GM19025 (cell line): ENCODE measurements around the gene SSBP3.
A peak's percentile ranks its signal among the peaks of the same experiment; 100 is the strongest.

Experiments
- ATAC-seq: cut with Tn5 transposase; IDR thresholded peaks from one replicate; pipeline ENCODE4 v1.9.1; 2021; ENCODE audit warnings: mild to moderate bottlenecking, low read depth, moderate library complexity; ENCODE audit not compliant: unreplicated experiment

Gene SSBP3

DNA sequence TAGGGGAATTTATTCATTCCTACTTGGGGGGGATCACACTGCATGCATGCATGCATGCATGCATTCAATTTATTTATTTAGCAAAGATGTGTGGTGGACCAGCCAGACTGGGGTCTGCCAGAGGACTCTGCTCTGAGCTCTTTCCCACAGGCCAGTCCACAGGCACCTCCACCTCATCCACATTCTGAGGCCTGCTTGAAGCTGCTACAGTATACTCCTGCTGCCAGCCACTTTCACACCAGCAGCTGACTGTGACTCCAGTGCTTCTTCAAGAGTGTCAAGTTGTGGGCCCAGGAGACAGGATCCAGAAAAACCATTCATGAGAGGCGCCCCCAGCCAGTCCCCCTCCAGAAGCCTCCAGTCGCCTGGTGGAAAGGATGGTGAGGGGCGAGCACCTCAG, 30.9 kb downstream of the SSBP3 start:
- ATAC-seq: no peak

DNA sequence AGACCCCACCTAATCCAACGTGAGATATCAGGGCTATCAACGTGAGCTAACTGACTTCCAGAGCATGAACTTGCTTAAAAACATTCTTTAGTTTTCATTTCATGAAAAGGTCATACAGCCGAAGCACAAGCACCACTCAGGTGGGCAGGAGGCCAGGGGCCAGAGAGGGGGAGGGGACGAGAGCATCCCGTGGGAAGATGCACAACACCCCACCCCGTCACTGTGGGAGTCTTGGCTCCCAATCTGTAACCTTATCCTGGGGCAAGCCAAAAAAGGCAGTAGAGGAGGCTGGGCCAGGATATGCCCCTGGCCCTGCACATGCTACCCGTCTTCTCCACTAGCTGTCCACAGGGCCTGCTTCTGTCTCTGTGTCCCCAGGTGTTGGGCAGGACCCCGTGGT, 31.4 kb downstream of the SSBP3 start:
- no peak for ATAC-seq

DNA sequence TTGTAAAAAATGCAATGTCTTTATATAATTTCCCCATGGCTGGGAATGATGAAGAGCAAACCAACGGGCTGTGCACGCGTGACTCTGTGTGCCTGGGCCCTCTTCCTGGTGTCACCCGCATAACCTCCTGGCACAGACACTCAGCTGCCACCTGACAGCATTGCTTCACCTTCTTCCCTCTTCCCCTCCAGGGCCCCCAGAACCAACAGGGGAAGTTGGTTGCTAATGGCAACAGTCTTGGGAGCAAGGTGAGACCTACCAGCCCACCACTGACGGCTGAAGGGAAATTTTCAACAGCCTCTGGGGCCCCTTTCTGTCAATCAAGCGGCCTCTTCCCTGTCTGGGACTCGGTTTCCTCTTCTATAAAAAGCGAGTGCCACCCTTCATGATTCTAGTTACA, 33.2 kb downstream of the SSBP3 start:
- ATAC-seq: no peak

DNA sequence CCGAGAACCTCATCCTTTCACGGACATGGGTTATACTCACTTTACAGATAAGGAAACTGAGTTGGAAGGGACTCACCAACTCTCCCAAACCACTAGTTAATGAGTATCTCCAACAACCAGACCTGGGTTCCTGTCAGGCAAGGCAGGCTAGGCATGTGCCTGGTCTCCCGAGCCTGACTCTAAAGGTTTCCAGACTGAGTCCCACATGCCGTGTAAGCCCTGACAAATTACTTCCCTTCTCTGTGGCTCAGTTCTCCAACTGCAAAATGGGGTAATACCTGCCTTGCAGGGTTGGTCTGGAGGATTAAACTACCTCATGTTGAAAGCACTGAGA, 34.3 kb downstream of the SSBP3 start:
- peak; percentile 47 for ATAC-seq

DNA sequence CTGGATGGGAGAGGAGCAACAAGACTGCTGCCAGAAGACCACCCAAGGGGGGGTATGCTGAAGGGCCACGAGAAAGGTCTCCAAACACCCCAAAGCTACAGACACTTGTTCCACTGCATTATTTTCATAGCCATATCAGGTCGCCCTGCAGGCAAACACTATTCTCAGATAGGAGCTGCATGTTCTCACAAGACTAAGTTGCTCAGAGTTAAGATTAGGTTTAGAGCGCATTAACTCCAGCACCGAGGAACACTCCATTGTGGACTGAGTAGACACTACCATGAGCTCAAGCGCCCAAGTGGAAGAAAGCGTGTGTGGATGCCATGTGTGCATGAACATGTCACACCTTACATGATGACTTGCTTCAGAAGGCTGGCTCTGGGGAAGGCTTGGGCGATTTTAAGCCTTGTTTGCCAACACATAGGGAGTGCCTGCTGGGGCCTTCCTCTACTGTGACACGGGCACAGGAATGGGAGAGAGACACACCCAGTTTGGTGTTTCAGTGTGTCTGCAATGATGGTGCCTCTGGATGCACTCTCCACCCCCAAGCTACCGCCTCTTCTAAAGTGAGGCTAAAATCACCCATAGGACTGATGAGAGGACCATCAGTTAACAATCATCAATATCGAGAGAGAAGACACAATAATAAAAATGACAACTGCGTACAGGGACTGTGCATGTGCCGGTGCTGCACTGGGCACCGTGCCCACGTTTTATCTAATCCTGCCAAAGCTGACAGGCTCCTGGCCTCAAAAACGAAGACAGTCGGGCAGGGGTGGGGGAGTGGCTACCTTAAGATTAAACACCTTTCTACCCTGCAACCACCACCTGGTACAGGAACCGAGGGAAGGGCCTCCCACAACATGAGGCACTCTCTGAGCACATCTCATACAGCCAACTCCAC, 34.9 kb downstream of the SSBP3 start:
- no peak for ATAC-seq

DNA sequence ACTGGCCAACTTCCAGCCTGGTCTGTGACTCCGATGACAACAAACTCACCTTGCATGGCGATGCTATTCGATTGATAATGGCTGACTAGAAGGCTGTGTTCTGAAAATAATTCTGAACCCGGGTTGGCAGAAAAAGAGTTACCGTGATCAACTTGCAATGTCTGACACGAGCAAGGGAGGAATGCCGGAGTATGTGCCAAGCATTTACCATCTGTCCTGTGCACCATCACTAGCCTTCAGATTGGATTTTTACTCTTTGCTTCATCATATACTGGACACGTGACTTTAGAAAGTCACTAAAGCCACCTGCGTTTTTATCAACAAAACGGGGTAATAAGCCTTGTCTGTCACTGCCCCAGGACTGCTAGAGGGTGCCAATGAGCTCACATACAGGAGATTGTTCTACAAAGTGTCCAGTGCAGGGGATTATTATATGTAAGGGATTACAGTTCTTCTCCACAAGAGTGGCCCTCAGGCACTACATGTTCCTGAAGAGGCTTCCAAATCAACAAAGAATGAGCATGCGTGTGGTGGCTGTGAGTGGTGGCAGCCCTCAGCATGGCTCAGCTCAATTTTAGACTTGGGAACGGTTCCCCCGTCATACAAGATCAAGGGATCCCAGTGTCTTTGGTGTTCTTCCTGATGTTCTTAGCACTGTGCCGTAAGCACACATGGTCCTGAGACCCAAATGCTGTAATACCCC, 35.8 kb downstream of the SSBP3 start:
- no peak for ATAC-seq

DNA sequence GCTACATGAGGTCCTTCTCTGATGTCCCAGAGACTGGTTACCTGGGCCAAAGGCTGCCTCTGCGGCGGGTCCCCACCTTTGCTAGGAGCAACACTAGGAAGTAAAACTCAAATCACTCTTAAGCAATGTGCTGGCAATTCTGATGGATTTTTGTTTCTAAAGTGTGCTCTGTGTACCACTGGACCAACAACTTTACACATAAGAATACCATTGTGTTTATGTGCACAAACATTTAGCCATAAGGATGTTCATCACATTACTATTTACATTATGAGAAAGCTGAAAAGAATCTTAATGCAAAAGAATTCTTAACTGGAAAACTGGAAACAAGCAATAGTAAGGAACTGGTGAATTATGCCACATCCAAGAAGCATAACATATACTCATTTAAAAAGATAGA, 38.6 kb downstream of the SSBP3 start:
- no peak for ATAC-seq

DNA sequence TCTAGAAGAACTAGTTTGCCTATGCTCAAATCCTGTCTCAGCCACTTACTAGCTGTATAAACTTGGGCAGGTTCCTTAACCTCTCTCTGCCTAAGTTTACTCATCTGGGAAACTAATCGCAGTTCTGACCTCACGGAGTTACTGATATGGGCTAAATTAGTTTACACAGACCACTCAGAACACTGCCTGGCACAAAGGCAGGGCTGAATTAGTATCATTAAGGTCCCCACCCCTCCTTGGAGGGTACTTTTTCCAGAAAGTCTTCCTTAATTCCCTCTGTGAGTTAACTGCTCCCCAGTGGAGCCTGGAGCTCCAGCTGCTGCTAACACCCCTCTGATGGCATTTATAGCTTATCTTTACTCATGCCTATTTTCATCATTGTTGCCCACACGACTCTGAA, 40.3 kb downstream of the SSBP3 start:
- ATAC-seq: no peak

DNA sequence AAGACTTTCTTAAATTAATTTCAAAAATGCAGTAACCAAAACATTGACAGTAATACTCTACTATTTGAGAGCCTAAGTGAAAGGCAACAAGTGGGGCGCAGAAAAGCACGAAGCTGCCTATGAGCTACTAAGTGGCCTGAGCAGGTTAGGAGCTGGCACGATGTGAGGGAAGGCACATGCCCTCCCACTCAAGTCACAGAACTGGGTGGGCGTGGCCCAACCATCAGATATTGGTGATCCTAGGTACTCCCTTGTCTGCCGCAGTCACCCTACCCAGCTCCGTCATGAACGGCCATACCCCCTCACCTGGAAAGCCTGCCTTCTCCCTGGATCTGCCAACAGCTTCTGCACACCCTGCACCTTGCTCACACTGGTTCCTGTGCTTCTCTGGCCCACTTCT, 40.8 kb downstream of the SSBP3 start:
- ATAC-seq: no peak

DNA sequence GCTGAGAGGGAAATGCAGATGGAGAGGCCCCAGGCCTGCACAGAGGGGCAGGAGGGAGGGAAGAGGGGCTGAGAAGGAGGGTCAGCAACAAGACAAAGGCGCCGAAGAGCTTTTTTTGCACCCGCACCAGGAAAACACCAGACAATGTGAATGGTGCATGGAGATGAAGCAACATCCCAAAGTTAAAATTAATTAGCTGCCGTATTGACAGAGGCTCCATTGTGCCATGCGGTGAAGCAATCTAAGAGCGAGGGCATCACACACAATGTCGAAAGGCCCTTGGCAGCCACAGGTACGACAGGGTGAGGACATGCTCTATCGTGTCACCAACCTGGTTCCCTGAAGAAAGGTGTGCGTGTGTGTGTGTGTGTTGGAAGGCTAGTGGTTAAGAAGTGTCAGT, 41.2 kb downstream of the SSBP3 start:
- ATAC-seq: no peak

DNA sequence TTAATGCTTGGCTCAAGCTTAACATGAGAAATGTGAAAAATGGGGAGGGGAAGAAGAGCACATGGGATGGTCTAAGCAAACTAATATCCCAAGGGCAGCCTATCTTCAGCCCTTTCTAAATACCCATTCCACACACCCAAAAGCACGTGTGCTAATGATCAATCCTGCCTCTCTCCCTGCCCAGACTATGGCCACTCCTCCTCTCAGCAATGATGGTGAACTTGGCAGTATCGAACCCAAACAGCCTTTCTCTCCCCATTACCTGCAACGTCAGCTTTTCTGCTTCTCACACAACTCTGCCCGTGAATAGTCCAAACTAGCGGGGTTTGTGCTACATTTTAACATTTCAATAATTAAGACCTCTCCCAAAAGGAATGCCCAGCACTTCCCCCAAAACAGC, 41.6 kb downstream of the SSBP3 start:
- ATAC-seq: no peak

DNA sequence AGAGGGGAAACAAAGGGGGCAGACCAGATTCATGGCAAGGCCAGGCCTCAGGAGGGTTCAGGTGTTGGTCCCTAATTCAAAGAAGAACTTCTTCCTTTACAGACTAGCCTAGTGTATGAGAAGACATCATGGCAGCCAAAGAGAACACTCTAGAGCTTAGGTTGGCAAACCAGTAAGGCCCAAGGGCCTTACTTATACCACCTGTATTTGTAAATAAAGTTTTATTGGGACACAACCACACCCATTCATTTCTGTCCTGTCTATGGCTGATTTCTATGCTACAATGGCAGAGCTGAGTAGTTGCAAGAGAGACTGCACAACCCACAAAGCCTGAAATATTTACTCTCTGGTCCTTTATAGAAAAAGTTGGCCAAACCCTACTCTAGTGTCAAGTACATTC, 42.3 kb downstream of the SSBP3 start:
- no peak for ATAC-seq

DNA sequence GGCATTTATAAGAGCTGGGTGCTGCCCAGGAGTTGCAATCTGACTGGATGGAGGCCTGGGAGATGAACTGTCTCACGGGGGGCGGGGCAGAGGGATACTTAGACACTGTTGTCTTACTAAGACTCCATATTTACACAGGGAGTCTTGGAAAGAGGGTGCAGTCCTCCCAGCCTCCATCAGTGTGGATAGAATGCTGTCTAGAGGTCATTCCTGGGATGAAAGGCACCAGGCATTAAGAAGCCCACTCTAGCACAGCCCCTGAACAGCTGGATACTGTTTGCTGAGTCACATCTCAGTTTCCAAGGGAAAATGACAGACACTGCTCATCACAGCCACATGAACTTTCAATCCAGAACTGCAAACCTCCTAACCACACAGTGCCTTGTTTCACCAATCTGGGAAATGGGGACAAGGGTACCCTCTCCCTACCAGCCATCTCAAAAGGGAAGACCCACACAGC, 43.3 kb downstream of the SSBP3 start:
- ATAC-seq: no peak

DNA sequence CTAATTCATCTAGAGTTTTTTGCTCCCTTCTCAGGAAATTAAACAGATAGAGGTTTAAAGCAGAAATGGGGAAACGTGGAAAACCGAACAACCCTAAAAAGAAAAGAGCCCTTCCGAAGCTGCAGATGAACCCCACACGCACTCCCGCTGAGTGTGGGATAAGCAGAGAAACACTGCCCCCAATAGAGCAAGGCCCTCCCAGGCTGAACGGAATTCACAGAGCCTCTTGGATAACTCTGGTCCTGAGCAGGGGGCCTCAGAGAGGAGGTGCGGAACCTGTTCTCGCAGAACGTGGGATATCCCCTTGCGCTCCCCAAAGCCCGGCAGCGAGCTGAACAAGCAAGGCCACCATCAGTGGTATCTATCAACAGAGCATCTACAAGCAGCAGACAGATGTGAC, 44.9 kb downstream of the SSBP3 start:
- ATAC-seq: no peak

DNA sequence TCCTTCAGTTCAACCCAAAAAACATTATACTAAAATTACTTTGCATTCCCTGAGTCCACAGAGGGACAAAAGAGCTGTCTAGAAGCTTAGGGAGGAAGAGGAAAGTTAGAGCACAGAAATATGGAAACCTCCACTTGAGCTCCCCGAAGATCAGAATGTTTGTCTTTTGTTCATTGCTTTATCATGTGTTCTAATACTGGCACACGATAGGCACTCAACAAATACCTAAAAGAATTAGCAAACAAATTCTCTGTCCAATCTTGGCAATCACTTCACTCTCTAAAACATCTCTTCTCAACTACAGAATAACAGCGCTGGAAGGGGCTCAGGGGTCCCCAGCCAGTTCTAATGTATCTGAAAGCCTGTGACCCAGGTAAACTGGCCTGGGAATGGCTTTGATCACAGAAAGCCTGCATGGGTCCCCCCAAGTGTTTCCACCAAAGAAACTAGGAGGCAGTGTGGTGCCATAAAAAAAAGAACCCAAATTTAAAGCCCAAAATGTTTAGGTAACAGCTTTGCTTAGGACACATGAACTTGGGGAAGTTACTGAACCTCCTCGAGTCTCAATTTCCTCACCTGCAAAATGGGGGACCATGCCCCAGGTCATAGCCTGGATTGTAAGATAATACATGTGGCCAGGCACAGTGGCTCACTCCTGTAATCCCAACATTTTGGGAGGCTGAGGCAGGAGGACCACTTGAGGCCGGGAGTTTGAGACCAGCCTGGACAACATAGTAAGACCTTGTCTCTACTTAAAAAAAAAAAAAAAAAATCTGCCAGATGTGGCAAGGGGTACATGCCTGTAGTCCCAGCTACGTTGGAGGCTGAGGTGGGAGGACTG, 45.8 kb downstream of the SSBP3 start:
- ATAC-seq: no peak

DNA sequence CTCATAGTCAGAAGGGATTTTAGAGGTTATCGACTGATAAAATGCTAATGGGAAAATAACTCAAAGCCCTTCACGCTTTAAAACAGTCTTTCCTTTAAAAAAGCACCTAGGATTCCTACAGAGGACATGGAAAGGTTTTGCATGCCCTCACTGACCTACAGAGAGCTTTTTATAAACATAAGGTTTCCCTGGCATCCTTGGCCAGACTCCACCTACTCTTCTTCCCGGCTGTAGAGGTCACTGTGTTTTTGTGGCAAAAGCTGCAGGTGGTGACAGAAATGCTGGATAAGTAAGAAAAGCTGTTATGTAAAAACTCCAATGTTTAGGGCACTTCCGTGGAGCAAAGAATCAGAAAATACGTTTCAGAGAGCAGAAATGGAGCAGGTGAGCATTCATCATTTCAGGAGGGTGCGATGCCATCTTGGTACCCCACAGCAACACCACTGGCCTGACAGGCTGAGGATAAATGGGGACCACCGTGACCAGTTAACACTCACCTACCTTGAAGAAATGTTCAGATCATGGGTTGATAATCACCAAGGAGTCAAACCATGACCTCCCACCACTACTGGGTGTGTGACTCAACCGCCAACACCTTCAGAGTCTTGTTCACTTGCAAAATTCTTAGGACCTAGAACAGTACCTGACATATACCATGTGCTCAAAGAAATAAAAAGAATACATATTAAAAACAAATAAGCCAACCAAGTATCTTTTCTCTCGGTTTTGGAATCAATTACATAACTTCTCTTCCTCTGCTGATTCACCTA, 46.6 kb downstream of the SSBP3 start:
- no peak for ATAC-seq

DNA sequence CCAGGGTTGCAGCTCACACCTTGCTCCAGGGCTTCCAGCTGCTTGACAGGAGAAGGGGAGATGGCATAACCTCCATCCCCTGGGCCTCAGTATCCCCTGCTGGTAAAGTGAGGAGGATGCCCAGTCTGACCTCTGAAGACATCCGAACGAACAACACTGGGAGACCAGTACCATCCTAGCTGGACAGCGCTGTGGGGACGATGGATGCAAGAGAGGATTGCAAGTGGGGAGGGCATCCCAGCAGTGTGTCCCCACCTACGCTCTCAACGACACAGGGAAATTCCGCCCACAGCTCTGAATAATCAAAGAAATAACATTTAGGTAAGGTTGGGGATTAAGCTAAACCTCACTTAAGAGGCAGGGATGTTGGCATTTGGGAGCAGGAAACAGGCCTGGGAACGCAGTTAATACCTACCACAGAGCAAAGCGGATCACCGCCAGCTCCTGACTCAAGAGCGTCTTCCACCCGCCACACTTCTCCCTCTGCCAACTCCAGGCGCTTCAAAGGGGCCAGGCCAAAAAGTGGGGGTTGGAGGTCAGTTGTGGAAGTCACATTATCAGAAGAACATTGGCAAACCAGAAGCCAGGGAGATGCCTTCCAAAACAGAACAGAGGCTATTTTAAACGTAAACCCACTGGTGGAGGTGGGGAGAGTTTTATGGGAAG, 47.6 kb downstream of the SSBP3 start:
- no peak for ATAC-seq

DNA sequence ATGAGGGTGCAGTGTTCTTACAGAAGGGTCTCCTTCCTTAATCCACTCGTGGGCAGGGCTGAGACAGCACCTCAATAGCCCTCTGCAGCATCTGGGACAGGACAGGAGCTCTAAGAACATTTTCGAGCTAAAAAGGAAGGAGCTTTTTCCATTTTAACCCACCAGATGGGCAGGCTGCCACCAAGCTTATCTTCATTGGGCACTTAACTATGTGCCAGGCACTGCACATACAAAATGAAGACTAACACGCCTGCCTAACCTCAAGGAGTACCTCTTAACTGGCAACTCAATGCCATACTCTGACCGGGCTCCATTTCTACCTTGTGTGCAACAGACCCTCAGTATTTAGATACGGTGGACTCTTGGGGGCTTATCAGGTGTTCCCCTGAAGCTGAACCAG, 48.2 kb downstream of the SSBP3 start:
- no peak for ATAC-seq

DNA sequence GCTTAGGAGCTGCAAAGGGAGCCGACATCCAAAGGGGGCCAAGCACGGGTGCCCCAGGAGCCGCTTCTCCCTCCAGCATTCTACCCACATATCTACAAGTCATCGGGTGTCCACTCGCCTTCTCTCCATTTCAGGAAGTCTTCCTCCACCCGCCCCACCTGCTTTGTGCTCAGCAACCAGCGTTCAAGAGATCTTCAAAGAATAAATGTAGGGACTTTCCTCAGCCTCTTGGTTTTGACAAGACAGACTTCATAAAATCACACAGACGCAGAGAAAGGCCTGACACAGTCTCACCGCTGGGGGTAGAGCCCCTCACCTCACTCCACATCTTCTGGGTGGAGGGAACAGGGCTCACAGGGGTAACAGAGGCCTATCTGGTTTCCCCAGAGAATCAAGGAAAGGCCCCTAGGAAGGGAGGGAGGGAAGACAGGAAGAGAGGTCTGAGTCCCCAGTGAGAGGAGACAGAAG, 49.5 kb downstream of the SSBP3 start:
- peak; percentile 72 for ATAC-seq
